AG04450 (cell line): ENCODE results near the gene ETV7. TPM values are rescaled to one million over a fixed set of nuclear protein-coding genes. Genes with fewer than 3 reads are reported as not detected.
A peak's percentile ranks its signal among the peaks of the same experiment; 100 is the strongest.

Source experiments
- CTCF ChIA-PET: fragments of 300-600, 350-600 bp; formaldehyde crosslinking; extraction: SDS; loops from one replicate; lab custom pipeline; 2022; ENCODE audit warnings: antibody characterized with exemption, inconsistent platforms; lab: Charles Lee
- POLR2A ChIA-PET: fragments of 350-600 bp; formaldehyde crosslinking; extraction: SDS; loops from one replicate; lab custom pipeline; 2021; ENCODE audit warnings: antibody characterized with exemption, inconsistent platforms; lab: Yijun Ruan, JAX
- DNase-seq: peaks from one replicate; pipeline ENCODE4 v3.0.0-alpha.2; 2011; ENCODE audit warnings: low read depth, low spot score
- H3K27ac ChIP-seq: one replicate; pipeline ENCODE4 v1.5.1; 2012; ENCODE audit warnings: low read depth, low read length, control low read depth
- H3K27me3 ChIP-seq: one replicate; pipeline ENCODE4 v1.6.0; 2012; ENCODE audit warnings: low read length; ENCODE audit not compliant: control insufficient read depth, insufficient read depth
- H3K4me3 ChIP-seq: 2 replicates; pipeline ENCODE4 v1.5.1; 2011; ENCODE audit warnings: mild to moderate bottlenecking, low read depth, low read length, control low read depth
- H3K9me3 ChIP-seq: 2 replicates; pipeline ENCODE4 v1.5.1; 2012; ENCODE audit warnings: low read length; ENCODE audit not compliant: control insufficient read depth, insufficient read depth
- CTCF ChIP-seq: IDR thresholded peaks from 2 replicates; pipeline ENCODE4 v1.5.1; 2011; ENCODE audit warnings: low read depth, low read length, control low read depth, inconsistent platforms
- polyA minus RNA-seq: library from RNA; depleted of rRNA, polyadenylated mRNA; stranded (reverse); fragments of >200 nt; gene quantifications from 2 replicates; pipeline ENCODE4 v1.2.3, GENCODE V29; 2011; rRNA and poly(A)+ RNA removed
- polyA plus RNA-seq: library from polyadenylated mRNA; depleted of rRNA; stranded (reverse); fragments of >200 nt; gene quantifications from 2 replicates; pipeline ENCODE4 v1.2.3, GENCODE V29; 2011; rRNA removed

The ETV7 gene
- 0.41 and 0.81 TPM in 2 replicates for polyA plus RNA-seq
- polyA minus RNA-seq, result 0.56 and 0.78 TPM in 2 replicates

DNA sequence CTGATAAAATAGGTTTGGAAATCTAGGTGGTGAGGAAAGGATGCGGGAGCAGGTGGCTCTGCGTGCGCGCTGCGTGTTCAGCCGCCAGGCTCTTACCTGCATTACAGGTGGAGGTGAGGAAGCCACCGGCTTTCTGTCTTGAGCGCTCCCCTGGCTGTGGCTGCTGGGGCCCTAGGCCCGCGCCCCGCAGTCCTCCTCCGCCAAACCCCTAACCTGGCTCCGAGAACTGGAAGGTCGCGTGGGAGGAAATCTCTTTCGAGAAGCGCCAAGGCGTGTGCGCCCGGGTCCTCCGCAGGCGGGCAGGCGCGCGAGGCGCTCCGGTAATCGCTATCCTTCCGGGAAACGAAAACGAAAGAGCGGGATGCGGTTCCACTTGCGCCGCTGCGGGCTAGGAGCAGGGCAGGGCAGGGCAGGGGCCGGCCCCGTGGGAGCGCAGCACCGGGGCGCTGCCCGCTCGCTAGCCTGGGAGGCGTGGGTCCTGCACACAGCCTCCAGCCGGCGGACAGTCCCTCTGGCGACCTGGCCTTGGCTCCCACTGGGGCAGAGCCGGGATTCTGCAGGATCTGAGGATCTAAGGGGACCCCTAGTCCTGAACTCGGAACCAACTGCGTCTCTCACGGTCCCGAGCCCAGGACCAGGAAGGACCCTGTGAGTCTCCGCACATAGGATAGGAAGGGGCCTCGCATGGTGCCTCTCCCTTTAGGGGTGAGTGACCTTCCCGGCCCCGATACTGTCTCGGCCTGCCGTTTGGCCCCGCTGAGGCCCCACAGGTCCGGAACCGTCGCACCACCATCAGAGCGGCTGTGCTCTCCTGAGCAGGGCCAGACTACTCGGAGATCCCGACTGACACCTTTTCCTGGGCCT is at the start of gene ETV7:
Gene ETV7, minus strand, starts transcription at position 230 of the 864 bp plus-strand sequence. Its CDS starts 128 bp downstream, at position 102.
- POLR2A ChIA-PET, result interaction anchor here (0.6 kb wide), 1 partner anchor 359 kb away, joined by 3 read pairs; no protein-coding TSS in a partner anchor
- CTCF ChIA-PET, result interaction anchor here (1.0 to 1.1 kb wide), 2 partner anchors 9 to 32 kb away, joined by 3 read pairs; no protein-coding TSS in a partner anchor
- peaks cover 4% of the 10 kb centered on the region; the same call in 1 of the 2 replicates for H3K9me3 ChIP-seq
- H3K27me3 ChIP-seq, result peaks cover 39% of the 10 kb centered on the region
- H3K27ac ChIP-seq, result peak within 1 kb of the TSS; percentile 21
- no peak for DNase-seq
- TF ChIP-seq CTCF, result no peak
- H3K4me3 ChIP-seq, result peak within 1 kb of the TSS; percentile 67

DNA sequence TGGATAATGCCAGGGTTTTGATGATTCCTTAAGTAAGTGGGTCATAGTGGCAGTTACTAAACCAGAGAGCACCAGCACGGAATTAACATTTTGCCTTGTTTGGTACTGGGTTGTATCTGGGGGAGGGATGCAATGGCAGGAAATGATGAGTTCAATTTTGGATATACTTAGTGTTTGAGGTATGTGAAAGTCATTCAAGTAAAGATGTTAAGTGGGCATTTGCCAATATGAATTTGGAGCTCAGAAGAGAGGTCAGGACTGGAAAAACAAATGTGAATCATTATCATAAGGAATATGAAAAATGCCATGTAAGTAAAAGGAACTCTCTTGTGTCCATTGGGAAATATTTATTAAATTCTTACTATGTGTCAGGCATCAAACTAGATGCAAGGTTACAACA is 49.0 kb upstream of the ETV7 start:
- H3K27me3 ChIP-seq, result no peaks in the 10 kb centered on the region
- DNase-seq, result no peak
- CTCF ChIA-PET, result no interaction called here
- H3K9me3 ChIP-seq, result peaks cover 4% of the 10 kb centered on the region; the same call in 1 of the 2 replicates
- POLR2A ChIA-PET, result no interaction called here
- no peak for TF ChIP-seq CTCF
- H3K4me3 ChIP-seq, result no peak overlapping the region
- H3K27ac ChIP-seq, result no peak overlapping the region

DNA sequence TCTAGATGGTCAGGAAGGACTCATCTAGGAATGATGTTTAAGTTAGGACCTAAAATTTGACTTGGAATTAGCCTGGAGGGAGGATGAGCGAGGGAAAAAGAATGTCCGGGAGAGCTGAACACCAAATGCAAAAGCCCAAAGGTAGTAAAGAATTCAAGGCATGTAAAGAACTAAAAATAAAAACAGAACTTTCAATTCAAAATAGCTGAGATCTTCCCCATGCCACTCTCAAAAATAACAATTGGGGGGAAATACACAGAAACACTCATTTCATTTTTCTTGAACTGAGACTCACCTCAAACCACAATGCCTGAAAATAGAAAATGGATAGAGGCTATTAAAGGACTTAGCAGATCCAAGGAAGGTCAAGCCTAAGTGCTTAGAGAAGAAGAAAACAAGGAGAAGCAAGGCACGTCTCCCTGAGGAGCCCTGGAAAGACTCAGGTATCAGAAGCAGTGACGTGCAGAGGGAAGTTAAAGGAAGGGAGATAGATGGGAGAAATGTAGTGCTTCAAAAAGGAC is 44.7 kb upstream of the ETV7 start:
- TF ChIP-seq CTCF, result no peak
- H3K4me3 ChIP-seq, result no peak overlapping the region
- no peaks in the 10 kb centered on the region for H3K27me3 ChIP-seq
- CTCF ChIA-PET, result interaction anchor here (0.5 to 1.5 kb wide), 2 partner anchors 9 to 293 kb away, joined by 3 to 4 read pairs; no protein-coding TSS in a partner anchor
- peak overlapping the region; percentile 21 for H3K27ac ChIP-seq
- no peak for DNase-seq
- POLR2A ChIA-PET, result interaction anchor here (1.0 kb wide), 1 partner anchor 9 kb away, joined by 3 read pairs; no protein-coding TSS in a partner anchor
- peaks cover 4% of the 10 kb centered on the region; the same call in 1 of the 2 replicates for H3K9me3 ChIP-seq

- POLR2A ChIA-PET, result no interaction called here
Measured at GRCh38 chr6:36431197-36431596, 43.7 kb upstream of the ETV7 start.

More at GRCh38 chr6:36431197-36431596, 43.7 kb upstream of the ETV7 start:
- Histone ChIP-seq H3K27me3 (no peaks in the 10 kb centered on the region), H3K27ac (peak overlapping the region; percentile 31), H3K4me3 (no peak overlapping the region), H3K9me3 (peaks cover 4% of the 10 kb centered on the region; the same call in 1 of the 2 replicates)
- CTCF ChIA-PET, result no interaction called here
- no peak for TF ChIP-seq CTCF
- DNase-seq, result no peak
